ENCODE results near the gene MICAL3. TPM values are rescaled to one million over a fixed set of nuclear protein-coding genes. Genes with fewer than 3 reads are reported as not detected.

Gene MICAL3
- total RNA-seq, 6 experiments from 2014 or later, result 31.5 to 61.8 (median 48.2) TPM

DNA sequence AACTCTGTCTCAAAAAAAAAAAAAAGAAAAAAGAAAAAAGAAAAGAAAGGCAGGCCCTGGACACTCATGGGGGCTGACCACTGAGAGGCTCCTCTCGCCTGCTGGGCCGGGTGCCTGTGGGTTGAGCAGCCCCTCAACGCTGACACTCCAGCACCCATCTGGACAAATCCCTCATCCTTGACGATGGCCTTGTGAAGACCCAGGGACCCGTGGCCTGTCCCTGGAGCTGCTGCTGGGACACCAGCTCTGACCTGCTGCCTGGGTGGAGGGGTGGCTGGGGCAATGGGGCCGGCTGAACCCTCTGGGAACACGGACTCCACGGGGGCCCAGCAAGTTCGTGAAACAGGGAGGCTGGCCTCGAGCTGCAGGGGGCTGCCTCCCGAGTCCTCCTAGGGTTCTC is 239.6 kb downstream of the MICAL3 start:
- TF ChIP-seq POLR2A (IDR thresholded peaks at IDR 0.05) (no peak), CTCF (IDR thresholded peaks at IDR 0.05) (no peak)
- intact Hi-C loops (cut with DNase I), result loop anchor here (5.0 kb wide), 1 partner anchor 42 kb away; no protein-coding TSS in a partner anchor
- ATAC-seq (no peak), DNase-seq (no peak)
- Histone ChIP-seq H3K4me1 (peaks cover 0 to 28% (median 4%) of the 10 kb centered on the region in 4 donors), H3K27ac (no peak overlapping the region), H3K36me3 (peaks cover 0 to 4% (median under 1%) of the 10 kb centered on the region in 4 donors), H3K27me3 (no peaks in the 10 kb centered on the region), H3K9me3 (no peaks in the 10 kb centered on the region), H3K4me3 (no peak overlapping the region)
- 85% methylated on average over 3 of the region's 11 CpGs for WGBS (ENCODE audit: insufficient coverage, low coverage, low lambda C conversion rate, missing lambda C conversion rate)

GRCh38 chr22:17783773-17784480 is 240.4 kb downstream of the MICAL3 start:
- no peaks in the 10 kb centered on the region for H3K36me3 ChIP-seq
- no peak for ATAC-seq
- DNase-seq, result peak in 1 of 3 donors; percentile 45

GRCh38 chr22:17783312-17783711 is 241.0 kb downstream of the MICAL3 start:
- TF ChIP-seq POLR2A (IDR thresholded peaks at IDR 0.05), result no peak
- no peak for TF ChIP-seq CTCF (IDR thresholded peaks at IDR 0.05)
- no peaks in the 10 kb centered on the region for H3K9me3 ChIP-seq
- 66% methylated on average over 7 of the region's 9 CpGs for WGBS (ENCODE audit: insufficient coverage, low coverage, low lambda C conversion rate, missing lambda C conversion rate)
- peaks cover 0 to 28% (median 4%) of the 10 kb centered on the region in 4 donors for H3K4me1 ChIP-seq
- ATAC-seq (no peak), DNase-seq (no peak)
- no peak overlapping the region for H3K4me3 ChIP-seq
- intact Hi-C loops (cut with DNase I), result loop anchor here in 1 of 2 donors (5.0 kb wide), 1 partner anchor 41 kb away; no protein-coding TSS in a partner anchor
- H3K36me3 ChIP-seq, result no peaks in the 10 kb centered on the region
- H3K27ac ChIP-seq, result no peak overlapping the region
- H3K27me3 ChIP-seq, result no peaks in the 10 kb centered on the region

More at GRCh38 chr22:17783773-17784480, 240.4 kb downstream of the MICAL3 start:
- Histone ChIP-seq H3K4me3 (no peak overlapping the region), H3K27ac (no peak overlapping the region), H3K27me3 (no peaks in the 10 kb centered on the region), H3K9me3 (no peaks in the 10 kb centered on the region), H3K4me1 (peaks cover 0 to 28% (median 4%) of the 10 kb centered on the region in 4 donors)
- intact Hi-C loops (cut with DNase I), result loop anchor here in 1 of 2 donors (5.0 kb wide), 1 partner anchor 42 kb away; no protein-coding TSS in a partner anchor
- TF ChIP-seq CTCF (IDR thresholded peaks at IDR 0.05) (no peak), POLR2A (IDR thresholded peaks at IDR 0.05) (no peak)
- 83% methylated on average over 11 of the region's 18 CpGs for WGBS (ENCODE audit: insufficient coverage, low coverage, low lambda C conversion rate, missing lambda C conversion rate)

- intact Hi-C loops (cut with DNase I), result loop anchor here in 1 of 2 donors (5.0 kb wide), 1 partner anchor 40 kb away; no protein-coding TSS in a partner anchor
- no peaks in the 10 kb centered on the region for H3K27me3 ChIP-seq
- no peak overlapping the region for H3K4me3 ChIP-seq
- no peaks in the 10 kb centered on the region for H3K36me3 ChIP-seq
- H3K4me1 ChIP-seq, result peaks cover 0 to 28% (median 4%) of the 10 kb centered on the region in 4 donors
- no peak overlapping the region for H3K27ac ChIP-seq
- TF ChIP-seq POLR2A (IDR thresholded peaks at IDR 0.05) (no peak), CTCF (IDR thresholded peaks at IDR 0.05) (no peak)
- ATAC-seq (no peak), DNase-seq (no peak)
- 91% methylated on average over 4 of the region's 13 CpGs for WGBS (ENCODE audit: insufficient coverage, low coverage, low lambda C conversion rate, missing lambda C conversion rate)
- no peaks in the 10 kb centered on the region for H3K9me3 ChIP-seq
Measured at GRCh38 chr22:17782621-17783020, 241.7 kb downstream of the MICAL3 start.
